KBM-7 (cell line): ENCODE results near the gene EFNA3.
"Not testable (repeated sequence)": the region's sequence is repeated elsewhere in the genome, so short reads cannot be mapped to it uniquely, and the experiment has no call there.

Source experiments
- DNase-seq: peaks from one replicate; pipeline ENCODE4 v3.0.0-alpha.2; 2015
- in situ Hi-C: fragments of 300-500 bp; cut with MboI; formaldehyde crosslinking; loops from 2 replicates; pipeline ENCODE4 v1.14.3; 2020; ENCODE audit warnings: low sequenced_read_pairs, low pct_unique_long_range_greater_than_20kb, mixed read lengths

The EFNA3 gene

GRCh38 chr1:155099331-155099730 lies 20.7 kb downstream of the EFNA3 start:
- in situ Hi-C loops = no loop called here

DNA sequence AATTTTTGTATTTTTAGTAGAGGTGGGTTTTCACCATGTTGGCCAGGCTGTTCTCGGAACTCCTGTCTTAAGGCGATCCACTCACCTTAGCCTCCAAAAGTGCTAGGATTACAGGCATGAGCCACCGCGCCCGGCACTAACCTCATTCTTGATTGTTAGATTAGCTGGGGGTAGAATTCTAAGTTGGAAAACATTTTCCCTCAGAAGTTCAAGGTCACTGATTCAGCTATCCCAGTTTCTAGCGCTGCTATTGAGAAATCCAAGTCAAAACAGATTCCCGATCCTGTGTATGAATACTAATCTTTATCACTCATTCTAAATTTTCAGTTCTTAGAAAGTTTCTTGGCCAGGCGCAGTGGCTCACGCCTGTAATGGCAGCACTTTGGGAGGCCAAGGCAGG lies 24.7 kb downstream of the EFNA3 start:
- DNase-seq = no peak
- in situ Hi-C loops = no loop called here

More at GRCh38 chr1:155099331-155099730, 20.7 kb downstream of the EFNA3 start:
- DNase-seq = no peak

DNA sequence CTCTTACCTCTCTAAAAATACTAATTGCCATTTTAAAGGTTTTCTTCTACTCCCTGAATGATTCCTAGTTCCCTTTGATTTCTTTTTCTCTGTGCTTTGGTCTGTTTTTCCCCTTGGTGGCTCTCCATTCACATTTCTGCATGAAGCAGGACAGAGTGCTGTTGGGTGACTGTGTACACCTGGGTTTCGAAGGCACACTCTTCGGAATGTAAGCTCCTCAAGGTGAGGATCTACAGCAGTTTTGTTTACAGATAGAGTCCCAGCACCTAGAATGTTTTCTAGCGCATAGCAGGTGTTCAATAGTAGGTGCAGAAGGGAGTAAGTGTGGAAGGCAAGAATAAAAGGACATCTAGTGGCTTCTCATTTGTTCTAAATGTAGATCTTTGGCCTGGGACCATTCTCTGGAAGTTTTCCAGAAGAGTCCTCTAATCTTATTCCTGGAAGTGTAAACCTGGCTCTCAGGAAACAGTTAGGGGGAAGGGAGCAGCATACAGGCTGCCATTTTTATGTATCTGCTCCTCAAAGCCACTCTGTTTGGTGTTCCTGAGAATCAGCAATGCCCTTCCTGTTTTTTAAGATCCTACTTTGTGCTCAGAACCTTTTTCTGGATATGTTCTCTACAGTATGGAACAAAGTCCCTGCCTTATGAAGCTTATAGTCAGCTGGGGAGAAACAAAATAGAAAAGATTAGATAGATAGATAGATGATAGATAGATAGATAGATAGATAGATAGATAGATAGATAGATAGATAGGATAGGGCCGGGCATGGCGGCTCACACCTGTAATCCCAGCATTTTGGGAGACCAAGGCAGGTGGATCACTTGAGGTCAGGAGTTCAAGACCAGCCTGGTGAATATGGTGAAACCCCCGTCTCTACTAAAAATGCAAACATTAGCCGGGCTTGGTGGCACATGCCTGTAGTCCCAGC lies 26.2 kb downstream of the EFNA3 start:
- in situ Hi-C loops = no loop called here
- no peak for DNase-seq

DNA sequence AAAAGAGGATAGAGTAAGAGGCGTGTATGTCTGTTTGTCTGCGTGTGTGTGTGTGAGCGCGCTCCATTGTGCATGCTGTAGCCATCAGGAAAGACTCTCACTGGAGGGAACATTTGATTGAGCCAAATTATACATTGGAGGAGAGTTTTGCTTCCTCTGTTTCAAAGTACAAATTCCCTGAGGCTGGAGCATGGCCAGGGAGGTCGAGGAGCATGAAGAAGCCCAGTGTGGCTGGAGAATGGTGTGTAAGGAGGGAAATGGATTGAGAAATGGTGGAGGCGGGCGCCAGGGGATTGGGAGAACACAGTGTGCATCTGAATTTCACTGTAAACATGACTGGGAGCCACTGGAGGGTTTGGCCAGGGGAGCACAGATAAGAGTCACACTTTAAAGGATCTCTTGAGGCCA lies 27.0 kb downstream of the EFNA3 start:
- in situ Hi-C loops = no loop called here
- DNase-seq = no peak

DNA sequence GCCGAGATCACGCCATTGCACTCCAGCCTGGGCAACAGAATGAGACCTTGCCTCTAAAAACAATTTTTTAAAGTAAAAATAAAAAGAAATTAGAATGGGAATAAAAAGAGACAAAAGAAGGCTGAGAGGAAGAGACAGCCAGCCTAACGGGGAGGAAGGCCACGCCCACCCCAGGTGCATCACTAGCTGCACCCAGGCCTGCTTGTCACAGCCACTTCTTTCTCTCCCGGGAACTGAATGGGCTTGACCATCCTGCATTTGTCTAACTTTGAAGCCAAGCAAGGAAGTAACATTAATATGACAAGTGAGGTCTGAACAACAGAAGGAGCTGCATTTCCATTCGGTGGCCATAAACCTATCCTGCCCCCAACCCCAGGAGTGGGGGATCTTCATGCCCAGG lies 28.2 kb downstream of the EFNA3 start:
- DNase-seq = no peak
- in situ Hi-C loops = no loop called here

DNA sequence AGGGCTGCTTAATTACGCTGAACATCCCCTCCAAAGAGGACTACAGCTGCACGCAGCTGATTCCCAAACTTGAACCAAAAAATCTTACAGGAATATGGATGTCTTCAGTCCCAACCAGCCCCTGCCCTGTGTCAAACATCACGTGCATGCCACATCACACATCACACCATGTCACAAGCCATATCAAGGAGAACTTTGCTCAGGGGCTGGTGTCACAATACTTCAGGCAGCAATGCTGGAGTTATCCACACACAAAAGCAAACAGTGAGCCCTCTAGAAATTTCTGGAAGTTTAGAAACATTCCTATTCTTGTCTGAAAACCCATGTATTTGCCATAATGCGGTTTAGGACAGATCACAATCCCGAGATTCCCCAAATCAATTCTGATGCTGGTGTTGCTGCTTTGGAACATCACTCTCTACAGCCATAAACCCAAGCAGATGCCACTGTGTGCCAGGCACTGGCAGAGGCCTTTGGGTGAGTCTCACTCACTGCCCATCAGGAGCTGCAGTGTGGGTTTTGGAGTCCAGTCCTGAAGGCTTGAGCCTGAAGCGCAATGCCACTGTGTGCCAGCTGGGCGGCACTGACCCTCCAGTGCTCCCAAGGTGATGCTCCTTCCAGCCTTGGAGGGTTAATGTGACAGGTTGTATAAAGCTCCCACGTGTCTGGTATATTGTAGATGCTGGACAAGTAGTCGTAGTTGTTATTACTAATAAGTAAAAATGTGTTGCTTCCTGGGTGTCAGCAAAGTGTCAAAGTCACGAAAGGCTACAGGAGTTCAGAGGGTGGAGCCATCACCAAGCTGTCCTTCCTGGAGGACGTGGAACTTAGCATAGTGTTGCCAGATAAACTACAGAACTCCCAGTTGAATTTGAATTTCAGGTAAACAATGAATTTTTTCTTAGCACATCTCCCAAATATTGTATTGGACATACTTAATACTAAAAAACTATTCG lies 28.9 kb downstream of the EFNA3 start:
- in situ Hi-C loops = no loop called here
- no peak for DNase-seq

- in situ Hi-C loops = no loop called here
- no peak for DNase-seq
These were observed 29.7 kb downstream of the EFNA3 start for GRCh38 chr1:155108296-155108695.

- DNase-seq = no peak
- in situ Hi-C loops = no loop called here
These were observed 31.7 kb downstream of the EFNA3 start for GRCh38 chr1:155110381-155110780.

GRCh38 chr1:155110826-155111225 lies 32.2 kb downstream of the EFNA3 start:
- in situ Hi-C loops = no loop called here
- DNase-seq = peak; percentile 32

GRCh38 chr1:155113450-155113980 lies 34.9 kb downstream of the EFNA3 start:
- in situ Hi-C loops = no loop called here
- DNase-seq = no peak

DNA sequence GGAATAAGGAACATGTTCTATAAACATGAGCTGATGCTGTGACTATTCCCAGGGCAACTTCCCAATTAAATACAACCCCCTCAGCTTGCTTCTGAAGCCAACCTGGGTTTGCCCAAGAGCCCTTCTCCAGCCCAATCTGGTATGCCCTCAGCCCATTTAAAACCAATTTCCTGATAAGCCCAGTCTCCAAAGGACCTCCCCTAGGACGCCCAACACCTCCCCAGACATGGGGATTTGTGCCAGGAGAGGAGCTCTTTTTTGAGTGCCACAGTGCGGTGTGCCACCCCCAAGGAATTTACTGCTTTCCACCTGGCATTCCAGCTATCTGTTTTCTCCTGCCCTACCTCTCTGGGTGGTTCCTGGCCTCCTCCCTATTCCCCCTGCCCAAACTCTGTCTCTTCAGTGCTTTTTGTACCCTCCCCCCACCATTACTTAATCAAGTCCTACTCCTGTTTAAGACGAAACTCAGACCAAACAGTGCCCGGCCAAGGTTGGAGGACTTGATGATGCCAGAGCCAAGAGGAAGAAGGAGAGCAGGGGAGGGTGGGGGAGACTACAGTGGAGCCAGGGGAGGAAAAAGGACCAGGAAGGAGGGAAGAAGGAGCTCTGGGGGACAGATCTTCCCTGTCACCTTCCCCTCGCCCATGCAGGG lies 37.6 kb downstream of the EFNA3 start:
- DNase-seq = no peak
- in situ Hi-C loops = no loop called here

DNA sequence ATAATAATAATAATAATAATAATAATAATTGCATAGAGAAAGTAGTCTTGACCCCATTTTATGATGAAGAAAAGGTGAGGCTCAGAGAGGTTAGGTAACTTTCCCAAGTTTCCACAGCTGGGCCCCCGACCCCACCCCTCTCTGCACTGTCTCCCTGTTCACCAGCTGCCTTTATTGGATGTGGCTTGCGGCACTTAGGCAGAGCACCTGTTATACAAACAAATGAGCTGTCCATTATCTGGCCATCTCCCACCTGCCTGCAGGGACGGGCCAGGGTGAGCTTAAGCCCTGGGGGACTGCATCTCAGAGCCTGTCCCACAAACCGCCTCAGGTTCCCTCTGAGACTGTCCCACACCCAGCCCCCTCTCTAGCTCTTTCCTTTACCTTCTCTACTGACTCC lies 39.0 kb downstream of the EFNA3 start:
- DNase-seq = no peak
- in situ Hi-C loops = no loop called here

DNA sequence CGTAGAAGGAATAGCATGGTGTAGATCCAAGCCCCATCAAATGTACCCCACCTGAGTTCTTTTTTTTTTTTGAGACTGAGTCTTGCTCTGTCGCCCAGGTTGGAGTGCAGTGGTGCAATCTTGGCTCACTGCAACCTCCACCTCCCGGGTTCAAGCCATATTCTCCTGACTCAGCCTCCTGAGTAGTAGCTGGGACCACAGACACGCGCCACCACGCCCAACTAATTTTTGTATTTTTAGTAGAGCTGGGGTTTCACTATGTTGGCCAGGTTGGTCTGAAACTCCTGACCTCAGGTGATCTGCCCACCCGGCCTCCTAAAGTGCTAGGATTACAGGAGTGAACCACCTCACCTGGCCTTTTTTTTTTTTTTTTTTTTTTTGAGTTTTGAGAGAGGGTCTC lies 39.5 kb downstream of the EFNA3 start:
- in situ Hi-C loops = not testable (repeated sequence)

GRCh38 chr1:155120253-155120652 lies 41.6 kb downstream of the EFNA3 start:
- in situ Hi-C loops = no loop called here
- no peak for DNase-seq

More for the DNA sequence above, 39.5 kb downstream of the EFNA3 start:
- DNase-seq = not testable (repeated sequence)

DNA sequence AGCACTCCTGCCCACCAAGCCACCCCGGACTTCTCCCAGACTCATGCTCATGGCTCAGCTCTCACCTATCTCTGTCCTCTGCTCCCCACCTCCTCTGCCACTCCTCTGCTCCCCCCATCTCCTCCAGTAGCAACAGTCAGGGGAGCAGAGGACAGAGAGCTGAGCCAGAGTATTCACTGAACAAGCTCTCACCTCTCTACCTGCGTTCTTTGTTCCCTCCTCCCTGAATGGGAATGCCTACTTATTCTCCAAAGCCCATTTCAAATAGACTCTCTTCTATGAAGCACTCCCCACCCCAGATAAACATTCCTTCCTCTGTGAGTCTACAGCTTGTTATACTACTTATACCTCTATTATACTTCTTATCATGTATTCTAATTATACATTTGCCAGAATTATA lies 42.6 kb downstream of the EFNA3 start:
- in situ Hi-C loops = no loop called here
- DNase-seq = no peak

DNA sequence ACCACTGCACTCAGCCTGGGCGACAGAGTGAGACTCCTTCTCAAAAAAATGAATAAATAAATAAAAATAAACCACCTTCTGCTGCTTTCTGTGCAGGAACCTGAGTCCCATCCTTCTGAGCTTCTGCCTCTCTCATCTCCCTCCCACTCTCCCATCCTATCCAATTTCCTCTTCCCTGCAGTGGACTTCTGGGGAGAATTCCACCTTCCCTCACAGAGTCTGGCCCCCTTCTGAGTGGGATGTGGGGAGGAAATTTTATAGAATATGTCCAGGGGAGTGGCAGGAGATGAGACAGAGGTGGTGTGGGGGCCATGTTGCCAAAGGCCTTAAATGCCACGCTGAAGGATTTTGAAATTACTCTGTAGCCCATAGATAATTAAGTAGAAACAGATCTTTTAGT lies 43.7 kb downstream of the EFNA3 start:
- no peak for DNase-seq
- in situ Hi-C loops = no loop called here

- in situ Hi-C loops = no loop called here
- DNase-seq = no peak
These were observed 45.2 kb downstream of the EFNA3 start for GRCh38 chr1:155123801-155124200.

DNA sequence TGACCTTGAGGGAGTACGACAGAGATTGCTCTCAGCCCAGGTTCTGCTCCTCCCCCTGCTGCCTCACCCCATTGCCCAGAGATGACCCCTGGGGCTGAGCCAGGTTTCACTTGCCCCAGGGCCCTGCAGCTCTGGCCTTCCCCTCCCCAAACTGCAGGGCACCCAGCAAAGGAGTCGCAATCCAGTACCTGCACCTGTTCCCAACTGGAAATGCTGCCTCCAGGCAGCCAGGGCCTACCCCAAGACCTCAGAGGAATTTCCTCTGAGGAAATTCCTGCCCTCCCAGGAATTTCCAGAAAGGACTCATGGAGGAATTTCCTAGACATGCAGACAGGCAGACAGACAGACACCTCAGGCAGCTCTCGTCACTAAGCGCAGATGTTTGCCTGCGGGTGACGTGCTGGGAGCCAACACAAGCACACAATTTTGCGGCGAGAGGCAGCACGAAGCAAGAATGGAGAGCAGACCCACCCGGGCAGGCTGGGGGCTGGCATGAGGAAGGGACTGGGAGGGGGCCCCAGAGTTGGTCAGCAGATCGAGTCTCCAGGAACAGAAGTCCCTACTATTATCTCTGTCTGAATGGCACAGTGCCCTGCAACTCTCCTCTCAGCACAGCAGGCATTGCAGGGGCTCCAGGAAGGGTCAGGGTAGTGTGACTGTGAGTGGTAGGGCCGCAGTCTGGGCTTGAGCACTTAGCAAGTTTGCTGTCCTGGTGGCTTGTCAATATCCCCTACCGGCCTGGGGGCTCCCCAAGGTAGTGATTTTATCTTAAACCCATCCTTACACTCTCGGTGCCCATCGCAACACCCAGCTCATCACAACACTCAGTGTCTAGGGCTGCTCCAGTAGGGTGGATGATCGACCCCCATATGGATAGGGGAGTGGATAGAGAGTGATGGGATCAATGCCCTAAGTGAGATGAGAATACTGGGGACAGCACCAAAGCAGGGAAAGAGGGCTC lies 46.1 kb downstream of the EFNA3 start:
- no peak for DNase-seq
- in situ Hi-C loops = no loop called here
